Epithelial cell of proximal tubule (primary cell): Measurements from ENCODE around the gene SPOP. TPM values are rescaled to one million over a fixed set of nuclear protein-coding genes. Genes with fewer than 3 reads are reported as not detected.
"Not testable (repeated sequence)": the region's sequence is repeated elsewhere in the genome, so short reads cannot be mapped to it uniquely, and the experiment has no call there.

Experiments
- DNase-seq: peaks from one replicate; pipeline ENCODE4 v3.0.0-alpha.2; 2011; ENCODE audit warnings: low read depth
- H3K4me3 ChIP-seq: 2 replicates; pipeline ENCODE4 v1.5.1; 2011; ENCODE audit warnings: low read depth, mild to moderate bottlenecking, low read length
- CTCF ChIP-seq: conservative IDR thresholded peaks from 2 replicates; pipeline ENCODE4 v1.5.1; 2012; ENCODE audit warnings: low read depth, mild to moderate bottlenecking, low read length
- total RNA-seq: library from RNA; depleted of rRNA; stranded (reverse); fragments of >200 nt; gene quantifications from 2 replicates; pipeline ENCODE4 v1.2.3, GENCODE V29; 2015

The SPOP gene
- 23.3 and 26.2 TPM in 2 replicates for total RNA-seq

- peak within 1 kb of the TSS; percentile 85 for H3K4me3 ChIP-seq
- peak; percentile 84 for DNase-seq
- no peak for TF ChIP-seq CTCF
Observed at GRCh38 chr17:49677933-49678847, at the start of gene SPOP. SPOP (minus strand) TSS chr17:49678097; CDS start chr17:49622810, 55,287 bp downstream.

GRCh38 chr17:49727380-49727779 lies 49.5 kb upstream of the SPOP start:
- no peak overlapping the region for H3K4me3 ChIP-seq
- no peak for TF ChIP-seq CTCF
- no peak for DNase-seq

- no peak for DNase-seq
- no peak for TF ChIP-seq CTCF
- H3K4me3 ChIP-seq, result no peak overlapping the region
Observed at GRCh38 chr17:49725452-49726130, 47.7 kb upstream of the SPOP start.

GRCh38 chr17:49724552-49724951 lies 46.7 kb upstream of the SPOP start:
- H3K4me3 ChIP-seq, DNase-seq: not testable (repeated sequence)

- no peak for DNase-seq
- no peak for TF ChIP-seq CTCF
- H3K4me3 ChIP-seq, result no peak overlapping the region
Observed at GRCh38 chr17:49723423-49723822, 45.5 kb upstream of the SPOP start.

- TF ChIP-seq CTCF, result no peak
- no peak overlapping the region for H3K4me3 ChIP-seq
- no peak for DNase-seq
Observed at GRCh38 chr17:49722066-49722465, 44.2 kb upstream of the SPOP start.

GRCh38 chr17:49717371-49717861 lies 39.5 kb upstream of the SPOP start:
- H3K4me3 ChIP-seq, result no peak overlapping the region
- DNase-seq, result no peak
- no peak for TF ChIP-seq CTCF
